H1 (cell line): Measurements from ENCODE around the gene SPARCL1. TPM values are rescaled to one million over a fixed set of nuclear protein-coding genes. Genes with fewer than 3 reads are reported as not detected.

ENCODE experiments used
- CTCF ChIA-PET: fragments of 300-600 bp; sonication (Branson Sonifier 250); formaldehyde crosslinking; loops from one replicate; lab custom pipeline; 2021; ENCODE audit not compliant: partially characterized antibody; lab: Charles Lee
- POLR2A ChIA-PET: fragments of 300-600 bp; sonication (Branson Sonifier 250); formaldehyde crosslinking; loops from one replicate; lab custom pipeline; 2021; ENCODE audit warnings: inconsistent platforms; ENCODE audit not compliant: partially characterized antibody; lab: Charles Lee
- DNase-seq, 2 experiments: peaks; one replicate each; pipeline versions ENCODE4 v3.0.0 to v3.0.0-alpha.2; 2010 to 2022; ENCODE audit warnings: low spot score in 2 of 2, low read depth in 1 of 2, mixed read lengths in 1 of 2
- FAIRE-seq: peaks from 2 replicates; lab custom pipeline; 2011; peaks lifted over from hg19 to GRCh38; lab: Jason Lieb, UNC
- H2AFZ ChIP-seq: 2 replicates; pipeline ENCODE4 v1.8.1; 2012; ENCODE audit warnings: low read length, inconsistent platforms
- H2AK5ac ChIP-seq: 2 replicates; pipeline ENCODE4 v1.6.1; 2013; ENCODE audit warnings: low read depth, low read length
- H2BK120ac ChIP-seq: replicated peaks from 2 replicates; pipeline ENCODE3; 2013; ENCODE audit warnings: low read depth, low read length, inconsistent platforms
- H2BK12ac ChIP-seq: 2 replicates; pipeline ENCODE4 v1.6.1; 2013; ENCODE audit warnings: low read depth, low read length
- H2BK15ac ChIP-seq: 2 replicates; pipeline ENCODE4 v1.6.1; 2013; ENCODE audit warnings: low read length
- H2BK20ac ChIP-seq: 2 replicates; pipeline ENCODE4 v1.6.1; 2013; ENCODE audit warnings: low read length
- H2BK5ac ChIP-seq: 2 replicates; pipeline ENCODE4 v1.6.1; 2013; ENCODE audit warnings: low read depth, low read length
- H3K14ac ChIP-seq: 2 replicates; pipeline ENCODE4 v1.6.1; 2013; ENCODE audit warnings: inconsistent platforms; ENCODE audit not compliant: insufficient read length
- H3K18ac ChIP-seq: 2 replicates; pipeline ENCODE4 v1.6.1; 2013; ENCODE audit warnings: low read length; ENCODE audit errors: extremely low read depth
- H3K23ac ChIP-seq: 2 replicates; pipeline ENCODE4 v1.6.1; 2013; ENCODE audit warnings: inconsistent platforms; ENCODE audit not compliant: insufficient read length
- H3K23me2 ChIP-seq: 2 replicates; pipeline ENCODE4 v1.6.1; 2013; ENCODE audit warnings: low read depth, low read length
- H3K27ac ChIP-seq: 2 replicates; pipeline ENCODE4 v1.6.1; 2011; ENCODE audit warnings: low read depth, low read length, inconsistent platforms
- H3K27me3 ChIP-seq, 4 experiments: replicated peaks in 1 of 4; 1 replicate in 1 of 4; 2 replicates in 3 of 4; pipeline versions ENCODE4 v1.6.1 to v1.8.1; 2011 to 2013; ENCODE audit warnings: low read length in 3 of 4, mild to moderate bottlenecking in 3 of 4, inconsistent platforms in 2 of 4, mixed read lengths in 2 of 4, moderate library complexity in 1 of 4; ENCODE audit not compliant: control insufficient read depth in 3 of 4, insufficient read depth in 3 of 4; ENCODE audit errors: extremely low read depth in 1 of 4
- H3K36me3 ChIP-seq, 4 experiments: 2 replicates each; pipeline versions ENCODE4 v1.6.1 to v1.8.1; 2011 to 2013; ENCODE audit warnings: mild to moderate bottlenecking in 4 of 4, low read length in 3 of 4, moderate library complexity in 2 of 4, control low read depth in 1 of 4, inconsistent platforms in 1 of 4; ENCODE audit not compliant: insufficient read depth in 4 of 4, control insufficient read depth in 2 of 4
- H3K4ac ChIP-seq: replicated peaks from 2 replicates; pipeline ENCODE3; 2013; ENCODE audit warnings: low read length, low read depth, mixed read lengths, inconsistent platforms; ENCODE audit not compliant: insufficient read length
- H3K4me1 ChIP-seq, 4 experiments: replicated peaks in 1 of 4; 1 replicate in 1 of 4; 2 replicates in 3 of 4; pipeline versions ENCODE4 v1.6.1 to v1.8.1; 2011 to 2013; ENCODE audit warnings: low read length in 3 of 4, inconsistent platforms in 2 of 4, mixed read lengths in 1 of 4; ENCODE audit not compliant: insufficient read depth in 4 of 4, control insufficient read depth in 3 of 4
- H3K4me2 ChIP-seq, 2 experiments: 2 replicates each; pipeline versions ENCODE4 v1.6.1 to v1.8.1; 2011 to 2013; ENCODE audit warnings: low read depth in 2 of 2, low read length in 2 of 2, control low read depth in 1 of 2, inconsistent platforms in 1 of 2, mild to moderate bottlenecking in 1 of 2; ENCODE audit not compliant: insufficient read depth in 1 of 2
- H3K4me3 ChIP-seq, 4 experiments: fragments of 200-600, 300-600 bp in 1 of 4; sonication (generic), shearing (Covaris generic), sonication (Bioruptor Twin) in 1 of 4; 2 replicates each; pipeline versions ENCODE4 v1.5.1 to v1.8.1; 2011 to 2016; ENCODE audit warnings: low read length in 4 of 4, low read depth in 3 of 4, control low read depth in 2 of 4, inconsistent platforms in 2 of 4, mild to moderate bottlenecking in 2 of 4, mixed read lengths in 1 of 4, moderate library complexity in 1 of 4; ENCODE audit not compliant: insufficient read depth in 2 of 4; ENCODE audit errors: extremely low read depth in 1 of 4
- H3K56ac ChIP-seq: replicated peaks from 2 replicates; pipeline ENCODE3; 2013; ENCODE audit warnings: low read depth, mild to moderate bottlenecking, mixed read lengths, low read length, inconsistent platforms; ENCODE audit not compliant: insufficient read length
- H3K79me1 ChIP-seq: 2 replicates; pipeline ENCODE4 v1.6.1; 2013; ENCODE audit warnings: low read depth, low read length, control low read depth
- H3K79me2 ChIP-seq, 2 experiments: 2 replicates each; pipeline versions ENCODE4 v1.6.1 to v1.8.1; 2012 to 2013; ENCODE audit warnings: low read length in 2 of 2, mild to moderate bottlenecking in 2 of 2, inconsistent platforms in 1 of 2; ENCODE audit not compliant: insufficient read depth in 2 of 2, control insufficient read depth in 1 of 2
- H3K9ac ChIP-seq, 4 experiments: replicated peaks in 1 of 4; 1 replicate in 1 of 4; 2 replicates in 3 of 4; pipeline versions ENCODE4 v1.6.1 to v1.8.1; 2011 to 2013; ENCODE audit warnings: low read depth in 3 of 4, low read length in 3 of 4, control low read depth in 2 of 4, mild to moderate bottlenecking in 2 of 4, moderate library complexity in 2 of 4, inconsistent platforms in 1 of 4; ENCODE audit errors: extremely low read depth in 1 of 4
- H3K9me3 ChIP-seq, 2 experiments: 2 replicates each; pipeline versions ENCODE4 v1.6.1 to v1.8.1; 2012 to 2013; ENCODE audit warnings: mild to moderate bottlenecking in 2 of 2, moderate library complexity in 2 of 2, control low read depth in 1 of 2, inconsistent platforms in 1 of 2, low read depth in 1 of 2, low read length in 1 of 2, mixed read lengths in 1 of 2; ENCODE audit not compliant: insufficient read depth in 2 of 2
- H4K20me1 ChIP-seq, 2 experiments: replicated peaks in 1 of 2; 2 replicates each; pipeline versions ENCODE3 to v1.8.1; 2011 to 2013; ENCODE audit warnings: inconsistent platforms in 2 of 2, low read length in 2 of 2, mild to moderate bottlenecking in 1 of 2; ENCODE audit not compliant: insufficient read depth in 2 of 2, control insufficient read depth in 1 of 2
- H4K5ac ChIP-seq: 2 replicates; pipeline ENCODE4 v1.6.1; 2013; ENCODE audit warnings: low read length, low read depth, mixed read lengths, inconsistent platforms; ENCODE audit not compliant: insufficient read length
- H4K8ac ChIP-seq: 2 replicates; pipeline ENCODE4 v1.8.0; 2013; ENCODE audit warnings: mild to moderate bottlenecking, moderate library complexity, low read length, inconsistent platforms; ENCODE audit not compliant: insufficient read depth; ENCODE audit errors: extremely low read depth
- H4K91ac ChIP-seq: replicated peaks from 2 replicates; pipeline ENCODE3; 2013; ENCODE audit warnings: low read length, mixed read lengths, inconsistent platforms; ENCODE audit not compliant: insufficient read length
- BRCA1 ChIP-seq: IDR thresholded peaks from 2 replicates; pipeline ENCODE4 v1.6.1; 2012; ENCODE audit warnings: low read depth, low read length, improper control_type of control experiment
- GABPA ChIP-seq: IDR thresholded peaks from 2 replicates; pipeline ENCODE4 v1.6.1; 2011; ENCODE audit warnings: mild to moderate bottlenecking, low read length, moderate library complexity, borderline replicate concordance; ENCODE audit not compliant: insufficient read depth
- JUND ChIP-seq: IDR thresholded peaks from 2 replicates; pipeline ENCODE4 v1.6.1; 2011; ENCODE audit warnings: mild to moderate bottlenecking, improper control_type of control experiment, low read length
- PHF8 ChIP-seq: fragments of 200-600 bp; sonication (generic); conservative IDR thresholded peaks from 2 replicates; pipeline ENCODE4 v1.7.1; 2012; ENCODE audit warnings: low read depth, mild to moderate bottlenecking, inconsistent platforms, low read length, moderate library complexity
- RBBP5 ChIP-seq: IDR thresholded peaks from 2 replicates; pipeline ENCODE4 v1.7.1; 2012; ENCODE audit warnings: low read depth, mild to moderate bottlenecking, inconsistent platforms, low read length, moderate library complexity, borderline replicate concordance
- SIRT6 ChIP-seq: IDR thresholded peaks from one replicate; pipeline ENCODE4 v1.7.1; 2012; ENCODE audit warnings: low read length, inconsistent platforms
- SIX5 ChIP-seq: IDR thresholded peaks from 2 replicates; pipeline ENCODE4 v1.6.1; 2011; ENCODE audit warnings: mild to moderate bottlenecking, low read depth, low read length
- SP4 ChIP-seq: IDR thresholded peaks from 2 replicates; pipeline ENCODE4 v1.6.1; 2012; ENCODE audit warnings: low read length, inconsistent platforms
- WGBS, 2 experiments: shearing (Covaris generic) in 1 of 2; methylation state at CpG; one replicate each; pipeline versions ENCODE4 v1.1.6 to v1.1.7; 2013 to 2015; ENCODE audit warnings: low lambda C conversion rate in 2 of 2, mixed read lengths in 2 of 2, inconsistent platforms in 1 of 2, low coverage in 1 of 2, missing lambda C conversion rate in 1 of 2; ENCODE audit not compliant: insufficient replicate concordance in 2 of 2, insufficient coverage in 1 of 2, insufficient read length in 1 of 2; ENCODE audit errors: extremely low coverage in 1 of 2, missing lambda C conversion rate in 1 of 2; 5-methylcytosine and 5-hydroxymethylcytosine counted together
- polyA plus RNA-seq, 7 experiments: library from polyadenylated mRNA; depleted of rRNA in 3 of 7; stranded (reverse) in 5 of 7; unstranded in 2 of 7; fragments of >200 nt in 5 of 7; fragments of 200-250 nt in 2 of 7; gene quantifications; 1 replicate in 5 of 7; 2 replicates in 1 of 7; 4 replicates in 1 of 7; pipeline versions ENCODE4 v1.2.1 to v1.2.3, GENCODE V29; 2011 to 2013; ENCODE audit warnings: missing spikeins in 2 of 7, mixed read lengths in 2 of 7
- total RNA-seq: library from RNA; stranded (reverse); fragmentation: NEBNext Ultra II Directional; extraction: Animal tissue kit (Norgen Biotek cat#: 25700); gene quantifications from 2 replicates; pipeline ENCODE4 v1.2.1, GENCODE V29; 2021
- TF ChIP-seq, protein P1 (sequence below), 3 experiments: IDR thresholded peaks; 1 replicate in 2 of 3; 2 replicates in 1 of 3; pipeline versions ENCODE4 v1.5.1 to v1.6.1; 2011; ENCODE audit warnings: low read length in 3 of 3, mild to moderate bottlenecking in 3 of 3, inconsistent platforms in 2 of 3, low read depth in 1 of 3, moderate library complexity in 1 of 3; ENCODE audit not compliant: insufficient read depth in 1 of 3; ENCODE audit errors: control extremely low read depth in 1 of 3

SPARCL1 gene
- total and polyA plus RNA-seq, 2 of the 8 experiments (the other 6 are each of a cell fraction or from before 2014, with no cell fraction given) = 0.48 to 0.51 TPM

- no peak overlapping the region for H2BK20ac ChIP-seq
- H2BK15ac ChIP-seq = no peak overlapping the region
- CTCF ChIA-PET = interaction anchor here (1.0 to 2.1 kb wide), 2 partner anchors 9 to 23 kb away, joined by 5 read pairs; no protein-coding TSS in a partner anchor
- DNase-seq (no peak), FAIRE-seq (no peak)
- H4K5ac ChIP-seq = no peak overlapping the region
- no peak overlapping the region for H3K4me2 ChIP-seq
- no peak overlapping the region for H3K23ac ChIP-seq
- no peaks in the 10 kb centered on the region for H3K9me3 ChIP-seq
- H3K36me3 ChIP-seq = no peaks in the 10 kb centered on the region
- H2BK120ac ChIP-seq = no peak overlapping the region
- no peaks in the 10 kb centered on the region for H4K20me1 ChIP-seq
- H3K27me3 ChIP-seq = no peaks in the 10 kb centered on the region
- H3K56ac ChIP-seq = no peak overlapping the region
- 93% methylated on average over 2 of the region's 2 CpGs; no CpG with 5 or more reads in 1 of the 2 experiments for WGBS, 2 experiments
- no peak overlapping the region for H3K14ac ChIP-seq
- H3K79me1 ChIP-seq = no peaks in the 10 kb centered on the region
- no peak overlapping the region for H3K27ac ChIP-seq
- no peak overlapping the region for H3K9ac ChIP-seq
- no peaks in the 10 kb centered on the region for H3K79me2 ChIP-seq
- H3K4me3 ChIP-seq = no peak overlapping the region
- no peaks in the 10 kb centered on the region; the same call in 1 of the 2 replicates for H3K23me2 ChIP-seq
- no peak overlapping the region for H2AFZ ChIP-seq
- no peak overlapping the region for H3K4ac ChIP-seq
- no peak overlapping the region for H4K91ac ChIP-seq
- H2BK12ac ChIP-seq = no peak overlapping the region
- H2BK5ac ChIP-seq = no peak overlapping the region
- H3K4me1 ChIP-seq = no peaks in the 10 kb centered on the region
- H3K18ac ChIP-seq = no peak overlapping the region
- POLR2A ChIA-PET = no interaction called here
- no peak overlapping the region for H4K8ac ChIP-seq
- H2AK5ac ChIP-seq = no peak overlapping the region
- TF ChIP-seq, protein P1, sequence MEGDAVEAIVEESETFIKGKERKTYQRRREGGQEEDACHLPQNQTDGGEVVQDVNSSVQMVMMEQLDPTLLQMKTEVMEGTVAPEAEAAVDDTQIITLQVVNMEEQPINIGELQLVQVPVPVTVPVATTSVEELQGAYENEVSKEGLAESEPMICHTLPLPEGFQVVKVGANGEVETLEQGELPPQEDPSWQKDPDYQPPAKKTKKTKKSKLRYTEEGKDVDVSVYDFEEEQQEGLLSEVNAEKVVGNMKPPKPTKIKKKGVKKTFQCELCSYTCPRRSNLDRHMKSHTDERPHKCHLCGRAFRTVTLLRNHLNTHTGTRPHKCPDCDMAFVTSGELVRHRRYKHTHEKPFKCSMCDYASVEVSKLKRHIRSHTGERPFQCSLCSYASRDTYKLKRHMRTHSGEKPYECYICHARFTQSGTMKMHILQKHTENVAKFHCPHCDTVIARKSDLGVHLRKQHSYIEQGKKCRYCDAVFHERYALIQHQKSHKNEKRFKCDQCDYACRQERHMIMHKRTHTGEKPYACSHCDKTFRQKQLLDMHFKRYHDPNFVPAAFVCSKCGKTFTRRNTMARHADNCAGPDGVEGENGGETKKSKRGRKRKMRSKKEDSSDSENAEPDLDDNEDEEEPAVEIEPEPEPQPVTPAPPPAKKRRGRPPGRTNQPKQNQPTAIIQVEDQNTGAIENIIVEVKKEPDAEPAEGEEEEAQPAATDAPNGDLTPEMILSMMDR (IDR thresholded peaks at IDR 0.05; ENCODE audit: control extremely low read depth in 1 of 3, insufficient read depth in 1 of 3, low read depth in 1 of 3, low read length in 3 of 3) = no peak
- no peak for TF ChIP-seq GABPA
- no peak for TF ChIP-seq PHF8
- TF ChIP-seq JUND = no peak
- no peak for TF ChIP-seq RBBP5
- no peak for TF ChIP-seq SP4
- TF ChIP-seq BRCA1 = no peak
- TF ChIP-seq SIX5 = no peak
- no peak for TF ChIP-seq SIRT6
Observed at GRCh38 chr4:87567191-87567590, 38.0 kb upstream of the SPARCL1 start.
